ENCODE measurements around the gene LINGO3.

LINGO3 gene

DNA sequence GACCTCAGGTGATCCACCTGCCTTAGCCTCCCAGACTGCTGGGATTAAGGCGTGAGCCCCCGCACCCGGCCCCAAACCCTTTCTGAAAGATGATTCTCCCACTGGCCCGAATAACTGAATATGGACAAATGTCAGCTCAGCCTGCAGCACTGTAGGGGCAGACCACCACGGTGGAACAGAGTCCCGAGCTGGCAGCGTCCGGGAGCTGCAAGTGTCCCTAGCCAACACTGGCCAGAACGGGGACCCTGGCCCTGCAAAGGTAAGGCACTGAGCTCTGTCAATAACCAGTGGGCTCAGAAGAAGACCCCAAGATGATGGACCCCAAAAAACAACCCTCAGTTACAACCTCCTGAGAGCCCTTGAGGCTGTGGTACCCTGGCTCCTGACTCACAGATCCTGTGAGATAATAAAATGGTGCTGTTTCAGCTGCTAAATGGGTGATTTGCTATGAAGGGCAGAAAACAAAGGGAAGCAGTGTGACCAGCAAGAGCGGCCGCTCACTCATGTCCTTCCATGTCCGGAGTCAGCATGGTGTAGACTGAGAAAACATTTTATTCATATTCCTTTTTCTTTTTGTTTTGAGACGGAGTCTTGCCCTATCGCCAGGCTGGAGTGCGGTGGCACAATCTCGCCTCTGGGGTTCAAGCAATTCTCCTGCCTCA is 18.9 kb upstream of the LINGO3 start:
- DNase-seq: no peak

GRCh38 chr19:2325281-2326046 is 17.5 kb upstream of the LINGO3 start:
- no peak for DNase-seq

- DNase-seq: no peak
Measured at GRCh38 chr19:2324220-2324948, 16.4 kb upstream of the LINGO3 start.

- DNase-seq: no peak
Measured at GRCh38 chr19:2323707-2324106, 15.8 kb upstream of the LINGO3 start.

DNA sequence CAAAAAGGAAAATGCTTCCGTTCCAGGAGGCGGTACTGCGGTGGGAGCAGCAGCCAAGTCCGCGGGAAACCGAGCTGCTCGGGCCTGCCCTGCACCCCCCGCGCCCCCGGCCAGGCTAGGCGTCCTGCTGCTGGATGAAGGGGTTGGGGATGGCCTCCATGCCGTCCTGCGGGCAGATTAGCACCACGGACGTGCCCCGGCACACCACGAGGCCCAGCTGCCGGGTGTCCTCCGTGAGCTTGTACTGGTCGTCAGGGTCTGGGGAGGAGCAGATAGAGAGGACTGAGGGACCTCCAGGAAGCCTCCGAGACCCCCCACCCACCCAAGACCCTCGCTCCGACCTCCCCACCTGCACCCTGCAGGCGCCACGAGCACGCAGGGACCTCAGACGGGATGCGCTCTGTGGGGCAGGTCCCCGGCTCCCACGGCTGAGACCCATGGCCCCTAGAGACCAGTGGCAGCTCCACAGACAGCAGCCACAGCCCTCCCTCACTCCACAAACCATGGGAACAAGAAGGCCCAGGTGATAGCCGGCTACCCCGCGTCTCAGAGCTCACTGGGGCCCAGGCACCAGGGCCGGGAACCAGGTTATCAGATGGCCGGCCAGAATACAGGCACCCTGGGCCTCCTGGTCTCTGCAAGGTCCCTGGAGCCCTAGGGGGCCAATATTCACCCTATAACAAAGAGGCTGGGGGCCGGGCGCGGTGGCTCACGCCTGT is 13.8 kb upstream of the LINGO3 start:
- DNase-seq: no peak

DNA sequence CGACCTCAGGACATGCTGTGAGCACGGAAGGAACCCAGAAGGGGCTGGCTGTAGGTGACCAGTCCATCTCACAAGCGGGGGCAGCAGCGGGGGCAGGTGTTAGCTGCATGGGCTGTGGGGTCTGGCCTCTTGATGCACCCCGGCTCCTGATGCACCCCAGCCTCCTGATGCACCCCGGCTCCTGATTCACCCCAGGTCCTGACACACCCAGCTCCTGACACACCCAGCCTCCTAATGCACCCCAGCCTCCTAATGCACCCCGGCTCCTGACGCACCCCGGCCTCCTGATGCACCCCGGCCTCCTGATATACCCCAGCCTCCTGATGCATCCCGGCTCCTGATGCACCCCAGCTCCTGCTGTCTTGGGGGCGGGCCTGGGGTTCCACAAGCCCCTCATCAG is 13.0 kb upstream of the LINGO3 start:
- DNase-seq: no peak

GRCh38 chr19:2320049-2320448 is 12.1 kb upstream of the LINGO3 start:
- no peak for DNase-seq

DNA sequence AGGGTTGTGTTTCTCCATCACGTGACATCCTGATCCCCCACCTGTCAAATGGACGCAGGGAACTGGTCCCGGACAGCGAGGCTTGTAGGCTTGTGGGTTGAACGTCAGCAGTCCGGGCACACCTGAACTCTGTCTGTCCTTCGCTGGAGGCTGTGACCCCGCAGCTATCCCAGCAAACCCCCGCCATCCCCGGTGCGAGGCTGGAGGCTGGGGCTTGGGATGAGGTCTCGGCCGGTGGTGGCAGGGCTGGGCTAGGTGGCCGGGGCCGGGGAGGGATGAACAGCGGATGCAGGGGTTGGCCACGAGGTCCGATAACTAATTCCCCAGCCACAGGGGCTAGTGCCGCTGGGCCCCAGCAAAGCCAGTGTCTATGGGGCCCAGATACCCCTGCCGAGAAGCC is 11.6 kb upstream of the LINGO3 start:
- DNase-seq: no peak

DNA sequence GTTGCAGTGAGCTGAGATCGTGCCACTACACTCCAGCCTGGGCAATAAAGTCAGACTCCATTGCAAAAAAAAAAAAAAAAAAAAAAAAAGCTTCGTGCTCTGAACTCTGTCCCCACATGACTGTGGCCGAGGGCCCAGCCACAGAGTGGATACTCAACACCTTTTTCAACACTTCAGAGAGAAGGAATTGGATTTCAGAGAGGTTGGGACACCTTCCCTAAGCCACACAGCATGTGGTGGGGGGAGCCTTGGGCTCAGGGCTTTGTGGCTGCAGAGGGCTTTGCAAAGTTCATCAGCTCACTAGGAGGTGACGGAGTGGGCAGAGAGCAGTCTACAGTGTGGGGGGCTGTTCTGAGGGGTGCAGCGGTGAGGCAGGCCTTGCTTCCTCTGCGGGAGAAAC is 11.0 kb upstream of the LINGO3 start:
- no peak for DNase-seq

GRCh38 chr19:2317756-2318155 is 9.8 kb upstream of the LINGO3 start:
- DNase-seq: no peak

DNA sequence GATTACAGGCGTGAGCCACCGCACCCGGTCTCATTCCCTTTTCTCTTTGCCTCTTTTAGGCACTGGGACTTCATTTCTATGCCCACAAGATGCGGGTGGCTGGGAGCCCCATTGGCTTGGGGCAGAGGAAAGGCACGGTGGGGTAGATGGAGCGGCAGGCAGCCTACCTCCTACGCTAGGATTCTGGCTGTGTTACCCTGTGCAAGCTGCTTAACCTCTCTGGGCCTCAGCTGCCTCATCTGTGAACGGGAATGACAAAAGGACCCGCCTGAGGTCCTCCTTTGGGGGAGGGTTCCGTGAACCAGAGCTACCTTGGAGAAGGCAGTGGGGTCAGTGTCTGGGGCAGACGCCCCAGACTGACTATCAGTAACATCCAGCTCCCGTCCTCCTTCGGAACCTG is 9.3 kb upstream of the LINGO3 start:
- no peak for DNase-seq

- no peak for DNase-seq
Measured at GRCh38 chr19:2315818-2316353, 7.9 kb upstream of the LINGO3 start.

DNA sequence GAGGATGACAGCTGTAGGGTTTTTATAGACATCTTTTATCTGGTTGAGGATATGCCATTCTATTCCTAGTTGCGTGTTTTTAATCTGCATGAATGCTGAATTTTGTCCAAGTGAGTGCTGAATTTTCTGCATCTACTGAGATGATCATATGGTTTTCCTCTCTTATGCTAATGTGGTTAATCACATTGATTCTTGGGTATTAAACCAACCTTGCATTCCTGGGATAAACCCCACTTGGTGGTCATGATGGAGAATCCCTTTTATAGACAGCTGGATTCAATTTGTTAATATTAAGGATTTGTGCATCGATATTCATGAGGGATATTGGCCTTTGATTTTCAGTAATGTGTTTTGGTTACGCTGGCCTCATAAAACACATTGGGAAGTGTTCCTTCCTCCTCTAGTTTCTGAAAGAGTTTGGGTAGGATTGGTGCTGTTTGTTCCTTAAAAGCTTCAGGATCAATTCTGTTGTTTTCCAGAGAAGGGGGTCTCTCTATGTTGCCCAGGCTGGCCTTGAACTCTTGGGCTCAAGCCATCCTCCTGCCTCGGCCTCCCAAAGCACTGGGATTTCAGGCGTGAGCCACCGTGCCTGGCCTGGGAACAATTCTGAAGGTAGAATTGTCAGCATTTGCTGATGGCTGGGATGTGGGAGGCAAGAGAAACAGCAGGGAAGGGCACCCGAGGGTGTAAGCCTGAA is 7.3 kb upstream of the LINGO3 start:
- DNase-seq: no peak

DNA sequence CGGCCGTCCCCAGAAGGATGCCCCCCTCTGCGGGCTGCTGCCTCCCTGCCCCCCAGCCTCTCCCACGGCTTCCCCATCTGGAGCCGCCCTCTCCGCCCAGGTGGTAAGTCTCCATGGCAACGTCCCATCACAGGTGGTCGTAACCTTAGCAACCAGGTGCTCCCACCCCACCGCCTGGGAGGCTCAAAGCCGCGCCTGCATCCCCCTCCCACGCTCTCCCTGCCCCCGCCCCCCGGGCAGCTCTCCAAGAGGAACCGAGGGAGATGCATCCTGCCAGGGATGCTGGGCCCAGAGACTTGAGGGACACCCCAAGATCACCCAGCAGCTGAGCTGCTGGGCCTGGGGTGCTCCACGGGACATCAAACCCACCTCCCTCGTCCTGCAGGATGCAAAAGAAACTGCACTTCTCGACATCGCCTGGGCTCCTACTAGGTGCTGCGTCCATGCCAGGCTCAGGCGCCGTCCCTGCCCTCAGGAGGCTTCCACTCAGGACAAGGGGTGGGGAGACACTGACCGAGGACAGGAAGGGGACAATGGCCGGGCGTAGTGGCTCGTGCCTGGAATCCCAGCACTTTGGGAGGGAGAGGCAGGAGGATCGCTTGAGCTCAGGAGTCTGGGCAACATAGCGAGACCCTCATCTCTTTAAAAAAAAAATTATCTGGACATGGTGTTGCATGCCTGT is 5.0 kb upstream of the LINGO3 start:
- no peak for DNase-seq

- no peak for DNase-seq
Measured at GRCh38 chr19:2311093-2311492, 3.1 kb upstream of the LINGO3 start.

GRCh38 chr19:2309734-2310362 is 1.9 kb upstream of the LINGO3 start:
- no peak for DNase-seq

- DNase-seq: no peak
Measured at GRCh38 chr19:2307518-2308012, 389 bp downstream of the LINGO3 start.

- no peak for DNase-seq
Measured at GRCh38 chr19:2306971-2307370, 983 bp downstream of the LINGO3 start.

DNA sequence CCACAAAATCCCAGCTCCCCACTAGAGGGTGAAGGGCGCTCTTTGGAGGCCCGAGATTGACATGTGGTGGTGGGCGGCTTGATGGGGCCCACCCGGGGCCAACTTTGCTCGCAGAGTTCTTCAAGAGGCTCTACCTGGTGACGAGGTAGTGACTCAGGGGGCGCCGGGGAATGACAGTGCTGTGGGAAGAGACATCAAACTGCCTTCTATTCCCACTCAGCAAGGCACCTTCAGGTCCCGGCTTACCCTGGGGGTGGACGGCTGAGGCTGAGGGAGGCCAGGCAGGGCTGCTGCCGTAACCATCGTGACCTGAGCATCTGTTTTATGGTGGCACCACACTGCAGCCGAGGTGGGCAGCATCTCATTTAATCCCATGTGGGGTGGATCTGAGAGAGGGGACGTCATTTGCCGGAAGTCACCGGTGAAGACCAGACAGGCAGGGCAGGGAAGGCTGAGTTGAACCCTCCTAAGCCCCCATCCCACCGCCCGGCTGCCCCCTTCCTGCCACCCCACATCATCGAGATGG is 1.6 kb downstream of the LINGO3 start:
- DNase-seq: no peak

DNA sequence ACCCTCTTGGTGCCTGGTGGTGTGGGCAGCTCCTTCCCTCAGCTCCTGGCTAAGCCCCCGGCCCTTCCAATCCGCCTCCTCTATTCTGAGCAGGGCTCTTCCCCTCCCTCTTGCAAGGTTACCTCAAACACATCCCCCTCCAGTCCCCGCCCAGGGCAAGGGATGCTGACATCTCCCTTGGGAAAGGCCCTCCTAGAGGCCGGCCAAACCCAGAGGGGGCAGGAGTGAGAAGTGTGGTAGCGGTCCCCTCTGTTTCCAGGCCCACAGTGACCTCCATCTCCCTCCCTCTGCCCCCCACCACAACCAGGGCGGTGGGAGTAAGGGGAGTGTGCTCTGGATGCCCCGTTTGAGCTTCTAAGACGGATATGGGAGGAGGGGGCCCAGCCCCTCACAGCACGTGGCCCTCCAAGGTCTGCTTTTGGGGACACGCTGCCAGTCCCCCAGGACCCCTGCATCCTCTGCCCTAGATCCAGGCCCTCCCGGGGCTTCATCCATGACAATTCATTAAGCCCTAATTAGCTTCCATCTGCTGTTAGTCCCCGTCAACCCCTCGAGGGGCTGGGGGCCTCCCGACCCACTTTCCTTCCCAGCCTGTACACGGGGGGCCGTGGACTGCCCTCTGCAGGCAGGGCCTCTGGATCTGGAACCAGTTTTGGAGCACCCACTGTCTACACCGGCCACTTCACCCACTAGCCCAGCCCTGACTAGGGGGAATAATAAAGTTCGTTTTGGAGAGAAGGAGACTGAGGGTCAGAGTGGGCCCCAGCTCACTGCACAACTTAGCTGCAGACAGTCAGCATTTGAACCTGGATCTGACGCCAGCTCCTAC is 2.3 kb downstream of the LINGO3 start:
- DNase-seq: no peak

Measured in NCI-H1436 treated with DMSO at 0.1 percent for 48 hours (cell line).